CD4-positive, alpha-beta T cell treated with Interleukin-15 for 1 hour (primary cell): Measurements from ENCODE around the gene TAS2R41.

Experiments used
- DNase-seq: peaks from one replicate; pipeline ENCODE4 v3.0.0-alpha.2; 2020

TAS2R41 gene, protein sequence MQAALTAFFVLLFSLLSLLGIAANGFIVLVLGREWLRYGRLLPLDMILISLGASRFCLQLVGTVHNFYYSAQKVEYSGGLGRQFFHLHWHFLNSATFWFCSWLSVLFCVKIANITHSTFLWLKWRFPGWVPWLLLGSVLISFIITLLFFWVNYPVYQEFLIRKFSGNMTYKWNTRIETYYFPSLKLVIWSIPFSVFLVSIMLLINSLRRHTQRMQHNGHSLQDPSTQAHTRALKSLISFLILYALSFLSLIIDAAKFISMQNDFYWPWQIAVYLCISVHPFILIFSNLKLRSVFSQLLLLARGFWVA

DNA sequence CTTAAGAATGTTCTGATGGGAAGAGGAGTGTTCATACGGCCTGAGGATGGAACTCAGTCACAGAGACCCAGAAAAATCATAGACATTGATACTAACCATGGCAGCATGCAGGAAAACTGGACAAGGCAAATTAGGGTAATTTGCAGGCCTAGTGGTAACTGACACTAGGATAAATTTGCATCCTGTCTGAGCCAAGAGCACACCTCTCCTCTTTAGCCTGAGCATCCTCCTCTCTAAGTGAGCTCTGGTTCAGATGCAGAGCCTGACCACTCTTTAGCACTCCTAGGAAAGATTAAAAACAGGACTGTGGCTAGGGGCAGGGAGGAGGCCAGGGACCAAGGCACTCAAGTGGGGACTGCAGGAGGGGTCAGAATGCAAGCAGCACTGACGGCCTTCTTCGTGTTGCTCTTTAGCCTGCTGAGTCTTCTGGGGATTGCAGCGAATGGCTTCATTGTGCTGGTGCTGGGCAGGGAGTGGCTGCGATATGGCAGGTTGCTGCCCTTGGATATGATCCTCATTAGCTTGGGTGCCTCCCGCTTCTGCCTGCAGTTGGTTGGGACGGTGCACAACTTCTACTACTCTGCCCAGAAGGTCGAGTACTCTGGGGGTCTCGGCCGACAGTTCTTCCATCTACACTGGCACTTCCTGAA is at the start of gene TAS2R41:
Gene TAS2R41, plus strand, starts transcription at position 373 of the 650 bp plus-strand sequence. Its CDS starts 0 bp downstream, at position 373.
- DNase-seq, result no peak

DNA sequence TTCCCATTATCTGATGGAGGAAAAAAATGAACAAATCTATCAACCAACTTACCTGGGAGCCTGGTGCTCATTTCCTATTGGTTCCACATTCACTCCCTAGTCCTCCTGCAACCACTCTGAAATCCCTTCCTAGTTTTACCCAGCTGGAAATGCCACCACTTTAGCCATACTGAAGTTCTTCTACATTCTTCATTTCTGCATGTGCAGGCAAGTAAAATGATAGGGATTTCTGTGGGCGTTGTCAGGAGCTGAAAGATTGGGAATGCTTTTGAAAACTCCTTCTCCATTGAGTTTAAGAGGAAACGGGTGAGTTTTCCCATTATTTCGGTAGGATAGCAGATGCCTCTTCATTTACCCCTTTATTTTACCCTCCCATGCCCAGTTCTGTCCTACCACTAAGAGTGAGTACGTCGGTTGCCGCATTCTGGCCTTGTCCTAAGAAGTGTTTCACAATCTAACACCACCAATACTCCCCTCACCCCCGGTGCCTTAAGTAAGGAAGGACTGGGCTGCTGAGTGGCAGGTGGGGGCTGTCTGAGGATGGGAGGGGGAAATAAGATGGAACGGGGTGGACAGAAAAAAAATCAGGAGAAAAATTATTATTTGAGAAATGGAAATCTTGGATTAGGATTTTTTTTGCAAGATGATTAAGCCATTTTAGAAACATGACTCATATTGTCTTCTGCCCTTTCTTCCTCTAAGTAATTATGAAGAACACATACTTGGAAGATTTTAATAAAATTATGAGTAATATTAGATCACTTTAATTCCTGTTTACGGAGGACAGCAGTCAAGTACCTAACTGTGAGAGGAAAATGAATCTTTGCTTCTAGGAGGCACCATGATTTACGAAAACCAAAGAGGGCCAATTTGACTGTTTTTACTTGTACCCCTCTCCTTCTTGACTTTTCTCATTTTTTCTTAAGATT is 47.6 kb upstream of the TAS2R41 start:
- no peak for DNase-seq

DNA sequence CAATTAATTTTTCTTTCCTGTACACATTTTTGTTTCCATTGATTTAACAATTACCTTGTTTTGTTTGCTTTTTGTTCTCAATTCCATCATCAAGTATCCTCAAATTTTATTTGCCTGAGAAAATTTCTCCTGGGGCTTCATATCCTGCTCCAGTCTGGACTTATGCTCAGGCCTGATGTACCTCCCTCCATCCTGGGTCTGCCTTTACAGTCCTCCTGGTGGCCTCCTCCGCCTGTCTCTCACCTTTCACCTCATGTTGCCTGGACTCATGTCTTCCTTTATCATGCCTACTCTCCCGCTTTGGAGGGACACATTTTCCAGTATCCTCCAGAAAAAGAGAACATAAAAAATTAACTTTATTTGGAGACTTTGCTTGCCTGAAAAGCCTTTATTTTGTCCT is 46.6 kb upstream of the TAS2R41 start:
- DNase-seq, result no peak

DNA sequence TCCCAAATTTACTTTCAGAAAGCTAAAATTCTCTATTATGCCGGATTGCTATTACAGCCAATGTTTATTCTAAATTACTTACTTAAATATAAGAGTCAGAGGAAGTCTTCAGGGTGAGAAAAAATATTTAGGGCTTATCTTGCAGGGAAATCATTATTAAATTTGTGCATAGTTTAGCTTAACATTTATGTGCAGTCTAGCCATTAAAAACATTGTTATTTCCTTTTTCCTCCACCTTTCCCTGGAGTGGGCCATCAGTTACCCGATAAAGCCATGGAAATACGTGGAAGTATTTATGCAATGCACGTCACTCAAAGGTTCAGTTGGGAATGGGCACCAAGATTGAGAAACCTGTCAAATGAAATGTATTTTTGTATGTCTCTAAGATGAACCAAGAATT is 43.9 kb upstream of the TAS2R41 start:
- DNase-seq, result no peak

DNA sequence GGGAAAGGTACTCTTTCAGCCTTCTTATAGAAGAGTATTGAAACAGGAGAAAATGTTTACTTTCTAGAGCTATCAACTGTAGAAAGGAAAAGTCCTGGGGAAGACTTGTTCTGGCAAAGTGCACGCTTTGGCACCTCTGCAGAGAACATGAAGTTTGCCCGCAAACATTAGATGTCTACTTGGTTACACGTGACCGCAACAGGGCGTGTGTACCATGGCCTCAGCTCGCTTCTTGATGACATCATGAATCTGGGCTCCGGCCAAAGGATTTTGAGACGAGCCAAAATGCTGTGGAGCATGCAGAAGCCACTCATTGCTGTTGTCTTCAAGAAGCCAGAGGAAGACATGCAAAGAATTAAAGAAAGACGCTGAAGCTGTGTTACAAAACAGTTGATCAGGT is 43.0 kb upstream of the TAS2R41 start:
- DNase-seq, result no peak

DNA sequence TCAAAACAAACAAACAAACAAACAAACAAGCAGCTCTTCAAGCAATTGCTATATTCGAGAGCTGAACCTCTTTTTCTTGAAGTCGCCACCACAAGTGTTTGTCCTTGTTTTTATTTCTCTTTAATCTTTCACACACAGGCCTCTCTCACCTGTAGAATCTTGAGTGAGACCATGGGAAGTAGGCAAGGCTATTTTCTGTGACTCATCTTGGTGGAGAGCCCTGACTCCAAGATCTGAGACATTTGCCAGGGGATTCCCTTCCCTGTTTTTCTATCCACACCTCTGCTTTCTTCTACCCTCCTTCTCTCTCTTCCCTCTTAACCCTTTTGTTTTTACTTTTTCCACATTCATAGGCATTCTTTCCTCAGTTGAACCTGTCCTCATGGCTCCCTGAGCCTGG is 42.4 kb upstream of the TAS2R41 start:
- DNase-seq, result no peak

DNA sequence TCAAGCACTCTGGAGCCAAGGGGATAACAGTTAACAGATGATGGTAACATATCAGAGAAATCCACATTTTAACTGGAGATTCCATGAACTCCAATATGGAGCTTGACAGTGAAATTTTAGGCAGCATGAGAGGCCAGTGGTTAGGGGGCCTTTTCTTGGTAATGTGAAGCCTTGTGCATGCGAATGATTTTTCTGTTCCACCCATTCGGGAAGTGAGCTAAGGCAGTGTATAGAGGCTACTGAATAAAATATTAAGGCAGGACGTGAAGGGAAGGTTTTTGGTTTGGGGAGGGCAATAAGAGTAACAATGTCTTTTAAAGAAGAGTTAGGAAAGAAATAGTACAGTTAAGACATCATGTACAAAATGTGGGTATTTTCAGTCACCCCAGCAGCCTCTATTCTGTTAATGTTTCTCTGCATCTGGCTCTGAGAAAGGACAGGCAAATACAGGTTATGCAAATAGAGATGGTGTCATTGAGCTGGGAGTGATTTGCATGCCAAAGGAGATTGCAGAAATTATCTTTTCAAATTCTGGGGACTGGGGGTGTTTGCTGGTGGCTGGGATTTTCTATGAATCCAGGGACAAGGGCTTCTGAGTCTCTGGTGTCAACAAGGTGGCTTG is 41.2 kb upstream of the TAS2R41 start:
- no peak for DNase-seq

DNA sequence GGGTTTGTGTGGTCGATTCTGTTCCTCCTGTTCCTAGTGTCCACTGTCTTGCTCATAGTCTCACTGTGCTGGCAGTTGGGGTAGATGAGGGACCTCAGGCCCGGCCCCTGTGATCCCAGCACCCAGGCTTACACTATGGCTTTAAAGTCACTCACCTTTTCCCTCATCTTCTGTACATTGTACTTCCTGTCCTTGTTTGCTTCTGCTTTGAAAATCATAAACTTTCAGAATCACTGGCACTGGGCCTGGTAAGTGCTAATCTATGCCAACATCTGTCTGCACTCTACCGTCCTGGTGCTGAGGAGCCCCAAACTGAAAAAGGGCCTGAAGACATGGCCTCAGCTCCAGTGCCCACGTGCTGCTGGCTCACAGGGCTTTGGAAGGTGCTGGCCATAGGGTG is 40.1 kb upstream of the TAS2R41 start:
- no peak for DNase-seq

DNA sequence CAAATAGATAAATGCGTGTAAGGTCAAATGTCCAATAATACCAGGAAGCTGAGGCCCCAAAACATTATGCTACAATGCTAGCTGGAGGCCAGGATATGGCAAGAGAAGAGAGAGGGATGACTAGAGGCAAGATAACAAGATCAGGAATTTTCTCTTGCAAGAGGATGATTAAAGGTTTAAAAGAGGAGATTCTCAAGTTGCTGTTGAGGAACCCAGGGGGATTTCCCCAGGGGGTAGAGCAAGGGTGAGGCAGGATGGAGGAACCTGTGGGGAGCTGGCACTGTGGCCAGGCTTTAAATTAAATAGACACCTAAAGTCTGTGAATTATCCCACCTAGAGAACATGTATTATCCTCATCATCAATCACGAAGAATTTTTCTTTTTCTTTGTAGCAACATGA is 37.8 kb upstream of the TAS2R41 start:
- DNase-seq, result no peak

DNA sequence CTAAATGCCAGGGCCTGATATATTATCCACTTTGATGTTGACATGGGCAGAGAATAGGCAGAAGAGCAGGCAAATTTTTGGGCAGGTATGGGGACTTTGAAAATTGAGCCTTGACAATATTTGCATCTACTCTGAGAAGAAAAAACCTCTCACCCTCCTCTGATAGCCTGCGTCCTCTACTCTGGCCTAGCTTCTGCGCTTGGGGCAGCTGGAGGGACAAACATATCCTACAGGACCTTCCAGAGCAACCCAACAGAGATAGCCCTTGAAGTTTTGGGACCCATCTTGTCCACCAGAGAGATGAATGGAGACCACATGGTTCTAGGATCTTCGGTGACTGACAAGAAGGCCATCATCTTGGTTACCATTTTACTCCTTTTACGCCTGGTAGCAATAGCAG is 34.5 kb upstream of the TAS2R41 start, which contains the start of gene TAS2R60:
Gene TAS2R60, plus strand, starts transcription at position 301 of the 400 bp plus-strand sequence. Its CDS starts 0 bp downstream, at position 301.
- DNase-seq, result no peak

DNA sequence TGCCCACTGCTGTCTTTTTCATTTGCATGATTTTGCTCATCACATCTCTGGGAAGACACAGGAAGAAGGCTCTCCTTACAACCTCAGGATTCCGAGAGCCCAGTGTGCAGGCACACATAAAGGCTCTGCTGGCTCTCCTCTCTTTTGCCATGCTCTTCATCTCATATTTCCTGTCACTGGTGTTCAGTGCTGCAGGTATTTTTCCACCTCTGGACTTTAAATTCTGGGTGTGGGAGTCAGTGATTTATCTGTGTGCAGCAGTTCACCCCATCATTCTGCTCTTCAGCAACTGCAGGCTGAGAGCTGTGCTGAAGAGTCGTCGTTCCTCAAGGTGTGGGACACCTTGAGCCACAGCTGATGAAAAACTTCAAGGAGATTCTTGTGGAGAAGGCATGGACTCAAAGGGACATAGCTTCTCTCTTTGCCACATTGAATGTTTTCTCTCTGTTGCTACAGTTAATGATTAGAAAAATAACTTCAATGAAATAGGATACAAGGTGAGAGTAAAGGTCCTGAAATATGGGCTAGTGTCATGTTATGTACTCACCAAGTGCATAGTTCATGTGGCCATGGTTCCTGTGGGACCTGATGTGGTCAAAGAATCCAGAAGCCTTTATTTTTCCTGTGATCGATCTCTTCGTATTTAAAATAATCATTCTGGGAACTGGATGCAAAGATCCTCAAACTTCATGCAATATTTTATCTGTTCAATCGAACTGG is 33.5 kb upstream of the TAS2R41 start:
- DNase-seq, result no peak

DNA sequence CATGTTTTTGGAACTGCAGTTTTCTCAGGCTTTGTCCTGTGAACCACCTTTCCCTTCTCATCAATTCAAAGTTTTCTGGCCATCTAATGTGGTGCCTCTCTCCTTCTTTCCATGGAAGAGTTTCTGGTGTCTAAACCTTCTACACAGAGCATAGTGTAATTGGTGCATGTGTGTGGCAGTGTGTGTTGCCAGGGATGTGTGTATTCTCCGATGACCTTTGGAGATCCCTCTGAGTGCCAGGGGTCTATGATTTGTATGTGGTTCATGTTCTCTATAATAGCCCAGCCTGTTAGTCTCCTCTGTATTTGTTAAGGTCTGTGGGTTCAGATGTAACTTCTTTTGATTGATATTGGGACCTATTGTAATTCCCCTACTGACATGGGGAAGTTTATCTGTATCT is 32.9 kb upstream of the TAS2R41 start:
- no peak for DNase-seq

DNA sequence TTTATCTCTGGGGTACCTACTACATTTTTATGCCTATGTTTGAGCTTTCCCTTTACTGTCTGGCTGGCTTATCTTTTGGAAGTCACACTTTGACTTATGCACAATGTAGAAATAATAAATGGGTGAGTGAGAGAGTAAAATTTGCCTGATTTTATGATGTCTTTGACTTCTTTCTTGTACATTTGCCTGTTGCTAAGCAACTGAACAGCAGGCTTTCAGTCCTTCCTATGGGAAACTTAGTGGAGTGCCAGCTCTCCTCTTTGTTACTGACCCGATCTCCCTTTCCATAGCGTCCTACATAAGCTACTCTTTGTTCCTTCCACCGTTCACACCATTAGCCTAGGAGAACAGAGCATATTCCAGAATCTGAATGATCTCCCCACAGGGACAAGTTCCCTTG is 30.2 kb upstream of the TAS2R41 start:
- no peak for DNase-seq

DNA sequence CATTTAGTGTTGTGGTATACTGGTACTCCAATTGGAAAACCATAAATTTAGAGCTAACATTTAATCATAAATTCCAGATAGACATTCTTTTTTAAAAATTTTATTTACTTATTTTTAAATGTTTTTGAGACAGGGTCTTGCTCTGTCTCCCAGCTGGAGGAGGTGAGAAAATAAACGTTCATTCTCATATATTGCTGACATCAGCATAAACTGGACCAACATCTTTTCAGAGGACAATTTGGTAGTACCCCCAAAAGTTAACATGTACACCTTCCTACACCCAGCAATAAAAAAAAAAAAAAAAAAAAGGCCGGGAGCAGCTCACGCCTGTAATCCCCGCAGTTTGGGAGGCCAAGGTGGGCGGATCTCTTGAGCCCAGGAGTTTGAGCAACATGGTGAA is 29.2 kb upstream of the TAS2R41 start:
- no peak for DNase-seq

DNA sequence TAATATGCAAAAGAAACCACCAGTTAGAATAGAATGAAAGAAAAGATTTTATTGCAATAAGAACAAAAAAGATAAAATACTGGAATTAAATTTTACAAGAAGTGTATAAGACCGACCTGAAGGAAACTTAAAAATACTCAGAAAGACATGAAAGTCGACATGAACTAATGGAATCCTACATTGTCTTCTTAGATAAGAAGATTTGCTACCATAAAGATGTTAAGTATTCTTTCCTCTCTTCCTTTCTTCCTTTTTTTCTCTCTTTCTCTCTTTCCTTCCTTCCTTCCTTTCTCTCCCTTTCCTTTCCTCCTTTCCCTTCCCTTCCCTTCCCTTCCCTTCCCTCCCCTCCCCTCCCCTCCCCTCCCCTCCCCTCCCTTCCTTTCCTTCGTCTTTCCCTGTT is 27.9 kb upstream of the TAS2R41 start:
- no peak for DNase-seq

DNA sequence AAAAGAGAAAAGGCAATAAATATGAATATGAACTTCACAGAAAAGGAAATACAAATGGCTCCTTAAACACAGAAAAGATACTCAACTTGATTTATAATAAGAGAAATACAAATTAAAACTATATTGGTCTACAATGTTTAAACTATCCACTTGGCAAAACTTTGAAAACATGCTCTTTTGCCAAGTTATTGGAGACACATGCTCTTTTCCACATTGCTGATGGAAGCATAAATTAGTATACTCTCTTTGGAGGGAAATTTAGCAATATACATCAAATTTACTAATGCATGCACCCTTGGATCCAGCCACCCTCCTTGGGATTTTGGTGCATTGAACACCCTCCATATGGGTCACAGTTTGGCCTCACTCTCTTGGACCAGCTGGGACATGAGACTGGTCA is 26.6 kb upstream of the TAS2R41 start:
- DNase-seq, result no peak

DNA sequence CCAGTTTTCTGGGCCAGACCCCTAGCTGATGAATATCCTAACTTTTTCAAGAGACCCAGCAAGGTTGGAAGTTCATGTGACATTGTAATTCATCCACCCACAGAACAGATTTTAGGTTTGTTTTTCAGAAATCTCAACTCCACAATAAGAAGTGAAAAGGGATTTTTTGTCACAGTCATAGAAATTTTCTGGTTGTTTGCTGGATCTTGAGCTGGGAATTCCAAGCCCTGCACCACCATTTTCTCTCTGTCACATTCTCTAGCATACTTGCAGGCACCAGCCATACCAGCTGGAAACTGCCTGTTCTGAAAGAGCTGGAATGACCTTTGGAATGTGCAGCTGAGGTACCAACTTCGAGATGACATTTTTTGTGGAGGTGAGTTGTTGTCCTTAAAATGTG is 25.9 kb upstream of the TAS2R41 start:
- DNase-seq, result no peak

DNA sequence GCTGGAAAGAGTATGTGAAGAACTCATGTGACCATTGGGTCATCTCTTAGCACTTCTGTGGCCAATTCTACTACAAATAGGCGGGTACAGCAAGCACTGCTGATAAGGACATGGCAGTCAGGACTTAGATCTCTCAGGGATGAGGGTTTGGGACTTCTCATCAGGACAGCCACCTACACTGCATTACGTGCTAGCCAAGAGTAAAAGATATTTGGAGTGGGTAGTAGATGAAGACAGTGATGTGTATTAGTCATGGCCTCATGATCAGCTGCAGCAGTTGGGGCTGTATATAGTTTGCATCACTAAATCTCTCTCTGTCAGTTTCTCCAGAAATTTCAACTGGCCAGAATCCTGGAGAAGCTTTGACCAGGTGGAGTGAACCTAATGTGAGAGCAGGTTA is 25.2 kb upstream of the TAS2R41 start:
- no peak for DNase-seq

DNA sequence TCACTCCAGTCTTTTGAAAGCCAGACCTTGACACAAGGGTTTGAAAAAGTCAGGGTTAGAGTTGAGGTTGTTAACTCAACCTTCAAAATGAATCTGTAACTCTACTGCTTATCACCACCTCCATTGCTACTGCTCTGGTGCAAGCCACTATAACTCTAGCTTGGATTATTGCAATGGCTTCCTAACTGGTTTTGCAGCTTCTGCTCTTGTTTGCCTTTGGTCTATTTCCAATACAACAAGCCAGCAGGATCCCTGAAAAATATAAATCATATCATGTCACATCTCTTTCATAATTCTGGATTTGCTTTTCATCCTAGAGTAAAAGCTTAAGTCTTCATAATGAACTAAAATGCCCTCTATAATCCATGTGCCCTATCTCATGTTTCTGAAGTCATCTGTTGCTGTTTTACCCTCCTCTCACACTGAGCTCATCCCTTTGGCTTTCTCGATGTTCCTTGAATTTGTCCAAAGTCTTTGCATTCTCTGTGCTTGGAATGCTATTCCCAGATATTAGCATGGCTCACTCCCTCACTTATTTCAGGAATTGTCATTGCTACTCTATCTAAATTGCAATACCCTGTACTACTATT is 23.5 kb upstream of the TAS2R41 start:
- no peak for DNase-seq

DNA sequence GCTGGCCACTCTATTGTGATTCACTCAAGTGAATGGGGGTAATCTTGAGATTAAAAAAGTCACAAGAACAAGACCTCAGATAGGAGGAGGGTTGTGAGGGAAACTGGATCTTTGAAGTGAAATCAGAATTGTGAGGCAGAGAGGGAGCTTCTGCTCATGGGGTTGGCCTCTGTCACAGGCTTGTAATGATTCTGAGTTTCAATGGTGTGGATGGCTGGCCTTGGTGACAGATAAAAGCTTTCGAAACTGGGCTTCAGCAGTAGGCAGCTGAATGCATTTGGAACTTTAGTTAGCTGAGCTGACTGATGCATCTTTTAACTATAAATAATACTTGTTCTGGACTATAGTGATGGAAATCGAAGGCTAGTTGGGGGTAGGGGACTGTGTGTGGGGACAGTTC is 22.2 kb upstream of the TAS2R41 start:
- no peak for DNase-seq

DNA sequence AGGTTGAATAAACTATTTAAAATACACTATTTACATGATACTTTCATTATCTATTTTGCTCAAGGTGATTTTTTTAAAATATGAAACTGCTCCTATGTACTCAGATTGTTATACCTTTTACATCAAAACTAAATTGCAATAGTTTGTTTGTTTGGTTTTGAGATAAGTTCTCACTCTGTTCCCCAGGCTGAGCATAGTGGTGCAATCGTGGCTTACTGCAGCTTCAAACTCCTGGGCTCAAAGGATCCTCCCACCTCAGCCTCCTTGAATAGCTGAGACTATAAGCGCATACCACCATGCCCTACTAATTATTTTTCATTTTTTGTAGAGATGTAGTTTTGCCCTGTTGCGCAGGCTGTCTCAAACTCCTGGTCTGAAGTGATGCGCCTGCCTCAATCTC is 21.7 kb upstream of the TAS2R41 start:
- no peak for DNase-seq
